Esophagus (tissue), 2 donors: ENCODE measurements around the gene ELMOD1. TPM values are rescaled to one million over a fixed set of nuclear protein-coding genes. Genes with fewer than 3 reads are reported as not detected.

Source experiments
- H3K27ac ChIP-seq, 2 donors: one replicate each; pipeline ENCODE4 v1.5.1; 2013; ENCODE audit warnings: low read depth in 2 of 2, mild to moderate bottlenecking in 2 of 2, inconsistent platforms in 1 of 2, low read length in 1 of 2, moderate library complexity in 1 of 2
- H3K27me3 ChIP-seq, 2 donors: one replicate each; pipeline ENCODE4 v1.6.1; 2013; ENCODE audit warnings: low read length in 2 of 2, control low read depth in 1 of 2, mild to moderate bottlenecking in 1 of 2; ENCODE audit not compliant: insufficient read depth in 2 of 2, control insufficient read depth in 1 of 2
- H3K36me3 ChIP-seq, 2 donors: one replicate each; pipeline ENCODE4 v1.6.1; 2013; ENCODE audit warnings: low read length in 1 of 2; ENCODE audit not compliant: control insufficient read depth in 2 of 2, insufficient read depth in 2 of 2
- H3K4me1 ChIP-seq, 2 donors: one replicate each; pipeline ENCODE4 v1.6.1; 2013; ENCODE audit warnings: low read length in 1 of 2; ENCODE audit not compliant: control insufficient read depth in 2 of 2, insufficient read depth in 2 of 2
- H3K4me3 ChIP-seq, 2 donors: one replicate each; pipeline ENCODE4 v1.5.1; 2013; ENCODE audit warnings: low read length in 2 of 2, mild to moderate bottlenecking in 2 of 2, low read depth in 1 of 2, moderate library complexity in 1 of 2
- H3K9me3 ChIP-seq, 2 donors: one replicate each; pipeline ENCODE4 v1.6.1; 2013; ENCODE audit warnings: mild to moderate bottlenecking in 2 of 2, low read depth in 1 of 2, low read length in 1 of 2, moderate library complexity in 1 of 2; ENCODE audit not compliant: control insufficient read depth in 2 of 2, insufficient read depth in 1 of 2
- whole genome bisulfite sequencing, 2 donors: extraction: QIAGEN DNeasy Blood & Tissue Kit; methylation state at CpG; one replicate each; pipeline ENCODE4 v1.1.7; 2013; 5-methylcytosine and 5-hydroxymethylcytosine counted together
- polyA plus RNA-seq, 2 donors: library from polyadenylated mRNA; stranded (reverse); fragments of 200-250 nt; gene quantifications; one replicate each; pipeline ENCODE4 v1.2.3, GENCODE V29; 2013
- donor health status: healthy with polysubstance abuse.
- donor health status: Bipolar disorder and iron deficiency.

ELMOD1 gene
- polyA plus RNA-seq, 2 donors: 0.02 TPM; not detected in 1

DNA sequence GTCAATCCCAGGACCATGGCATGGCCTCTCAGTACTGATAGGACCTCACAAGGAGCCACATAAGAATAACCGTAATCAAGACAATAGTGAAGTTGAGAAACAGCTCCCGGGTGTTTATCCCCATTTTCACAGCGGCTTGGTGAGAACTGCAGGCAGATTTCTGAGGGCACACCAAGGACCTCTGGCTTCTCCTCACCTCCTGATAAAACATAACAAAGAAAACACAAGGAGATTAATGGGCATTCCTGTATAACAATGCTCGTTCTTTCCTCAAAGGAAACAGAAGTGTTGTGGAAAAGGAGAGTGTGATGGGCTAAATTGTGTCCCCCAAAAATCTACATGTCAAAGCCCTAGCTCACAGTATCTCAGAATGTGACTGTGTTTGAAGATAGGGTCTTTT is 116.9 kb downstream of the ELMOD1 start:
- no peaks in the 10 kb centered on the region for H3K9me3 ChIP-seq
- no peaks in the 10 kb centered on the region for H3K27me3 ChIP-seq
- H3K4me3 ChIP-seq: no peak overlapping the region
- no peaks in the 10 kb centered on the region for H3K4me1 ChIP-seq
- 44 to 49% methylated on average over 4 of the region's 4 CpGs for WGBS, 2 donors
- no peak overlapping the region for H3K27ac ChIP-seq
- no peaks in the 10 kb centered on the region for H3K36me3 ChIP-seq

GRCh38 chr11:107708792-107709191 is 117.8 kb downstream of the ELMOD1 start:
- H3K4me1 ChIP-seq: no peaks in the 10 kb centered on the region
- H3K27me3 ChIP-seq: no peaks in the 10 kb centered on the region
- H3K27ac ChIP-seq: no peak overlapping the region
- H3K9me3 ChIP-seq: no peaks in the 10 kb centered on the region
- H3K36me3 ChIP-seq: no peaks in the 10 kb centered on the region
- 73 to 81% methylated on average over 3 of the region's 3 CpGs for WGBS, 2 donors
- H3K4me3 ChIP-seq: no peak overlapping the region

GRCh38 chr11:107710301-107710700 is 119.4 kb downstream of the ELMOD1 start:
- no peak overlapping the region for H3K27ac ChIP-seq
- no peaks in the 10 kb centered on the region for H3K36me3 ChIP-seq
- no peaks in the 10 kb centered on the region for H3K9me3 ChIP-seq
- WGBS, 2 donors: 69 to 88% methylated on average over 1 of the region's 1 CpG
- H3K4me3 ChIP-seq: no peak overlapping the region
- H3K4me1 ChIP-seq: no peaks in the 10 kb centered on the region
- peaks cover 0 to 3% of the 10 kb centered on the region in 2 donors for H3K27me3 ChIP-seq

- Histone ChIP-seq H3K4me1 (no peaks in the 10 kb centered on the region), H3K27me3 (peaks cover 0 to 3% of the 10 kb centered on the region in 2 donors), H3K9me3 (no peaks in the 10 kb centered on the region), H3K27ac (no peak within 1 kb of the TSS), H3K36me3 (no peaks in the 10 kb centered on the region), H3K4me3 (no peak within 1 kb of the TSS)
- 54 to 56% methylated on average over 12 of the region's 12 CpGs for WGBS, 2 donors
These were observed 121.2 kb downstream of the ELMOD1 start, which contains the start of gene SLN for GRCh38 chr11:107711861-107712755. Gene SLN, minus strand, starts transcription at chr11:107712056.

- Histone ChIP-seq H3K4me1 (no peaks in the 10 kb centered on the region), H3K27me3 (peaks cover 0 to 3% of the 10 kb centered on the region in 2 donors), H3K4me3 (no peak overlapping the region), H3K9me3 (no peaks in the 10 kb centered on the region), H3K36me3 (no peaks in the 10 kb centered on the region), H3K27ac (no peak overlapping the region)
- WGBS, 2 donors: 18 to 32% methylated on average over 3 of the region's 3 CpGs
These were observed 122.1 kb downstream of the ELMOD1 start for GRCh38 chr11:107713009-107713408.

Other genes starting within 250 kb of the ELMOD1 start
- 1 to 10 TPM; 3.6 to 3.9 TPM for gene CWF19L2, start 133.3 kb upstream of the ELMOD1 start, polyA plus RNA-seq
- gene ALKBH8, start 25.4 kb upstream of the ELMOD1 start, polyA plus RNA-seq: 1 to 10 TPM; 2.4 to 3.5 TPM
- under 1 TPM in 1 of 2 donors, not detected in 1; 0.21 TPM for gene SLN, start 120.9 kb downstream of the ELMOD1 start, polyA plus RNA-seq